Thyroid gland (tissue), 4 donors: ENCODE results near the gene CALD1. TPM values are rescaled to one million over a fixed set of nuclear protein-coding genes. Genes with fewer than 3 reads are reported as not detected.
"Not testable (repeated sequence)": the region's sequence is repeated elsewhere in the genome, so short reads cannot be mapped to it uniquely, and the experiment has no call there.

Experiments
- DNase-seq, 2 donors: peaks; one replicate each; pipeline ENCODE4 v3.0.0-alpha.2; 2019
- H3K27ac ChIP-seq, 3 donors: fragments of 200-600 bp; sonication (generic); 1 replicate in 2 of 3; 2 replicates in 1 of 3; pipeline ENCODE4 v1.5.1; 2016 to 2019; ENCODE audit warnings: mild to moderate bottlenecking in 1 of 3, moderate library complexity in 1 of 3
- H3K27me3 ChIP-seq: fragments of 200-600 bp; sonication (generic); one replicate; pipeline ENCODE4 v1.5.1; 2019
- H3K36me3 ChIP-seq, 2 donors: fragments of 200-600 bp; sonication (generic); one replicate each; pipeline ENCODE4 v1.5.1; 2016 to 2019
- H3K4me1 ChIP-seq, 2 donors: fragments of 200-600 bp; sonication (generic); one replicate each; pipeline ENCODE4 v1.5.1; 2017 to 2019
- H3K4me3 ChIP-seq, 3 donors: fragments of 200-600 bp; sonication (generic); replicated peaks in 1 of 3; 1 replicate in 2 of 3; 2 replicates in 1 of 3; pipeline ENCODE4 v1.5.1; 2016; ENCODE audit warnings: mild to moderate bottlenecking in 1 of 3
- H3K9me3 ChIP-seq: fragments of 200-600 bp; sonication (generic); one replicate; pipeline ENCODE4 v1.5.1; 2017
- POLR2A ChIP-seq, 2 donors: fragments of 450-650 bp; IDR thresholded peaks; one replicate each; pipeline ENCODE4 v1.6.1; 2017; ENCODE audit warnings: antibody characterized with exemption in 2 of 2, mild to moderate bottlenecking in 2 of 2, moderate library complexity in 1 of 2
- WGBS, 2 donors: methylation state at CpG; one replicate each; pipeline ENCODE4 v1.1.5; 2017; 5-methylcytosine and 5-hydroxymethylcytosine counted together
- intact Hi-C: fragments of 100-400 bp; cut with DNase I; formaldehyde crosslinking; loops from one replicate; pipeline ENCODE4 v1.15.1; 2023
- total RNA-seq, 4 donors: library from RNA; depleted of rRNA; stranded (reverse); fragments of >200 nt; gene quantifications; one replicate each; pipeline ENCODE4 v1.2.3, GENCODE V29; 2016
- TF ChIP-seq, protein P1 (sequence below), 6 experiments: fragments of 200-600 bp in 3 of 6; fragments of 450-650 bp in 3 of 6; sonication (generic) in 3 of 6; IDR thresholded peaks; one replicate each; pipeline ENCODE4 v1.5.1; 2016 to 2019; ENCODE audit warnings: antibody characterized with exemption in 6 of 6, mild to moderate bottlenecking in 2 of 6, inconsistent platforms in 1 of 6, moderate library complexity in 1 of 6

Gene CALD1
- total RNA-seq, 4 donors from 2014 or later = 141 to 223 (median 169) TPM

GRCh38 chr7:134962270-134962780, 182.9 kb downstream of the CALD1 start:
- H3K36me3 ChIP-seq = peaks cover 72 to 73% of the 10 kb centered on the region in 2 donors
- TF ChIP-seq, protein P1, sequence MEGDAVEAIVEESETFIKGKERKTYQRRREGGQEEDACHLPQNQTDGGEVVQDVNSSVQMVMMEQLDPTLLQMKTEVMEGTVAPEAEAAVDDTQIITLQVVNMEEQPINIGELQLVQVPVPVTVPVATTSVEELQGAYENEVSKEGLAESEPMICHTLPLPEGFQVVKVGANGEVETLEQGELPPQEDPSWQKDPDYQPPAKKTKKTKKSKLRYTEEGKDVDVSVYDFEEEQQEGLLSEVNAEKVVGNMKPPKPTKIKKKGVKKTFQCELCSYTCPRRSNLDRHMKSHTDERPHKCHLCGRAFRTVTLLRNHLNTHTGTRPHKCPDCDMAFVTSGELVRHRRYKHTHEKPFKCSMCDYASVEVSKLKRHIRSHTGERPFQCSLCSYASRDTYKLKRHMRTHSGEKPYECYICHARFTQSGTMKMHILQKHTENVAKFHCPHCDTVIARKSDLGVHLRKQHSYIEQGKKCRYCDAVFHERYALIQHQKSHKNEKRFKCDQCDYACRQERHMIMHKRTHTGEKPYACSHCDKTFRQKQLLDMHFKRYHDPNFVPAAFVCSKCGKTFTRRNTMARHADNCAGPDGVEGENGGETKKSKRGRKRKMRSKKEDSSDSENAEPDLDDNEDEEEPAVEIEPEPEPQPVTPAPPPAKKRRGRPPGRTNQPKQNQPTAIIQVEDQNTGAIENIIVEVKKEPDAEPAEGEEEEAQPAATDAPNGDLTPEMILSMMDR (IDR thresholded peaks at IDR 0.05) = no peak
- TF ChIP-seq POLR2A (IDR thresholded peaks at IDR 0.05) = no peak
- no peak overlapping the region for H3K4me3 ChIP-seq
- intact Hi-C loops = no loop called here
- H3K27me3 ChIP-seq = no peaks in the 10 kb centered on the region
- no peaks in the 10 kb centered on the region for H3K9me3 ChIP-seq
- no peak for DNase-seq
- H3K27ac ChIP-seq = no peak overlapping the region
- H3K4me1 ChIP-seq = no peaks in the 10 kb centered on the region

DNA sequence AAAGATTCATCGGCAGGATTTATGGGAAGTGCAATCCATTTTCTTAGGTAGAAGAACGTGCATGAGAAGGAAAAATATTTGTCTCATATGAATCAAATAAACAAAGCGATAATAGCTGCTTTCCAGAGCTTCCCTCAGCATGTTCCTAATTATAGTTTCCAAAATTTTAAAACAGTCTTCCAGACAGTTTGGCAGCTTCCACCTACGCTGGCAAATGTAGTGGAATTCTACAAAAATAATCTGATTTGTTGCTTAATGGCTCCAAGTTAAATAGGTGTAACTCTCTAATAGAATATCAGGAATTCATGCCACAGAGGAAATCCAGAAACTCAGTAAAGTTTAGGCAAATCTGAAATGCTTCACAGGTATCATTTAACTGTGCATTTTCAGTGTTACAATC, 183.6 kb downstream of the CALD1 start:
- H3K4me3 ChIP-seq = no peak overlapping the region
- no peaks in the 10 kb centered on the region for H3K9me3 ChIP-seq
- no peak for DNase-seq
- intact Hi-C loops = no loop called here
- no peaks in the 10 kb centered on the region for H3K4me1 ChIP-seq
- 80 to 84% methylated on average over 4 of the region's 4 CpGs for WGBS, 2 donors
- peaks cover 72 to 73% of the 10 kb centered on the region in 2 donors for H3K36me3 ChIP-seq
- H3K27ac ChIP-seq = no peak overlapping the region
- no peak for TF ChIP-seq POLR2A (IDR thresholded peaks at IDR 0.05)
- TF ChIP-seq, protein P1 (IDR thresholded peaks at IDR 0.05) = no peak
- no peaks in the 10 kb centered on the region for H3K27me3 ChIP-seq

DNA sequence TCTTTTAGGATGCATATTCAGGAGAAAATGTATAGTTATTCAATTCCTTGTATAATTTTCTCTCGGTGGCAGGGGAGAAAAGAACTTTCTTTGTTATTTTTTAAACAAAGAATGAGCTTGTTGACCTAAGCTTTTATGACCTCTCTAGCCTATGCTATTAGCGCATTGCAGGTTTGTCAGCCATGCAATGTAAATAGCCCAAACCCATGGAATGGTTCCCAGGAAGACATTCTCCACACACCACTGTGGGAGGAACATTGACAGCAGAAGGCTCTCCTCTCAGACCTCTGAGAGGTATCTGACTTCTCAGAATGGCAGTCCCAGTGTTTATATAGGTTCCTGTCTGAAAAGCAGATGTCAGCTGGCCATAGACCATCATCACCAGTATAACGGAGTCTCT, 187.3 kb downstream of the CALD1 start:
- H3K4me3 ChIP-seq = no peak overlapping the region
- no peaks in the 10 kb centered on the region for H3K9me3 ChIP-seq
- DNase-seq = no peak
- no peak overlapping the region for H3K27ac ChIP-seq
- TF ChIP-seq, protein P1 (IDR thresholded peaks at IDR 0.05) = no peak
- no peak for TF ChIP-seq POLR2A (IDR thresholded peaks at IDR 0.05)
- H3K4me1 ChIP-seq = no peaks in the 10 kb centered on the region
- no peaks in the 10 kb centered on the region for H3K27me3 ChIP-seq
- peaks cover 37 to 43% of the 10 kb centered on the region in 2 donors for H3K36me3 ChIP-seq
- whole genome bisulfite sequencing, 2 donors = 77 to 82% methylated on average over 3 of the region's 3 CpGs
- intact Hi-C loops = no loop called here

GRCh38 chr7:134968110-134968509, 188.7 kb downstream of the CALD1 start:
- Histone ChIP-seq H3K4me1 (no peaks in the 10 kb centered on the region), H3K9me3 (no peaks in the 10 kb centered on the region), H3K36me3 (peaks cover 31 to 41% of the 10 kb centered on the region in 2 donors), H3K4me3 (no peak overlapping the region), H3K27me3 (no peaks in the 10 kb centered on the region), H3K27ac (no peak overlapping the region)
- 95 to 96% methylated on average over 4 of the region's 4 CpGs for WGBS, 2 donors
- TF ChIP-seq POLR2A (IDR thresholded peaks at IDR 0.05) = no peak
- TF ChIP-seq, protein P1 (IDR thresholded peaks at IDR 0.05) = no peak
- intact Hi-C loops = no loop called here
- no peak for DNase-seq

- H3K36me3 ChIP-seq, H3K4me1 ChIP-seq, H3K4me3 ChIP-seq, intact Hi-C loops, H3K9me3 ChIP-seq, DNase-seq, H3K27me3 ChIP-seq, H3K27ac ChIP-seq: not testable (repeated sequence)
- WGBS, 2 donors = 96 to 97% methylated on average over 3 of the region's 3 CpGs
Measured at GRCh38 chr7:134981645-134982044, 202.2 kb downstream of the CALD1 start.
